ENCODE measurements around the gene SUOX. TPM values are rescaled to one million over a fixed set of nuclear protein-coding genes. Genes with fewer than 3 reads are reported as not detected.

Gene SUOX
- polyA plus RNA-seq, 1 of the 3 experiments (the other 2 are of a cell fraction): 23.2 TPM

GRCh38 chr12:55965240-55965639 is 31.8 kb upstream of the SUOX start:
- CTCF ChIA-PET: no interaction called here
- H3K36me3 ChIP-seq (replicated peaks in 1 of 2; ENCODE audit: control insufficient read depth in 1 of 2, insufficient read depth in 2 of 2, low read length in 1 of 2): peaks cover under 1 to 7% of the 10 kb centered on the region in 2 experiments
- no peak overlapping the region for H3K4me3 ChIP-seq (ENCODE audit: low read depth in 2 of 2, low read length in 1 of 2)
- no peaks in the 10 kb centered on the region for H3K27me3 ChIP-seq (ENCODE audit: insufficient read depth)
- H3K9ac ChIP-seq: no peak overlapping the region
- peaks cover 27% of the 10 kb centered on the region for H3K79me2 ChIP-seq (ENCODE audit: insufficient read depth)
- no peak overlapping the region for H3K4me2 ChIP-seq
- H3F3A ChIP-seq (replicated peaks; ENCODE audit: insufficient read depth): peaks cover 8% of the 10 kb centered on the region
- no peak for DNase-seq
- no peak overlapping the region for H3K27ac ChIP-seq (ENCODE audit: low read depth in 2 of 2, low read length in 1 of 2)
- H4K20me1 ChIP-seq (ENCODE audit: insufficient read depth): no peaks in the 10 kb centered on the region
- peaks cover 14 to 20% of the 10 kb centered on the region in 2 experiments; a peak in 3 of 4 replicates for H3K4me1 ChIP-seq (ENCODE audit: control insufficient read depth in 1 of 2, insufficient read depth in 2 of 2, low read depth in 1 of 2, low read length in 1 of 2)
- no peaks in the 10 kb centered on the region for H3K9me3 ChIP-seq
- POLR2A ChIA-PET: no interaction called here
- WGBS (ENCODE audit: low lambda C conversion rate): 86% methylated on average over 5 of the region's 5 CpGs
- no peaks in the 10 kb centered on the region for H3K9me2 ChIP-seq
- TF ChIP-seq POLR2AphosphoS5 (IDR thresholded peaks at IDR 0.05; ENCODE audit: low read depth, low read length) (no peak), NRF1 (IDR thresholded peaks at IDR 0.05; ENCODE audit: low read depth, low read length) (no peak), TAF1 (IDR thresholded peaks at IDR 0.05; ENCODE audit: borderline replicate concordance, low read depth, low read length) (no peak), MAX (IDR thresholded peaks at IDR 0.05; ENCODE audit: low read depth) (no peak), MXI1 (IDR thresholded peaks at IDR 0.05; ENCODE audit: low read depth, low read length) (no peak), RFX5 (IDR thresholded peaks at IDR 0.05; ENCODE audit: low read length) (no peak), NFIC (IDR thresholded peaks at IDR 0.05; ENCODE audit: borderline replicate concordance) (no peak), EP300 (IDR thresholded peaks at IDR 0.05; ENCODE audit: borderline replicate concordance in 1 of 2, low read depth in 1 of 2, low read length in 1 of 2) (no peak), RXRA (IDR thresholded peaks at IDR 0.05; ENCODE audit: borderline replicate concordance, low read depth) (no peak), GABPA (IDR thresholded peaks at IDR 0.05; ENCODE audit: low read depth) (no peak)
- TF ChIP-seq, protein P1, sequence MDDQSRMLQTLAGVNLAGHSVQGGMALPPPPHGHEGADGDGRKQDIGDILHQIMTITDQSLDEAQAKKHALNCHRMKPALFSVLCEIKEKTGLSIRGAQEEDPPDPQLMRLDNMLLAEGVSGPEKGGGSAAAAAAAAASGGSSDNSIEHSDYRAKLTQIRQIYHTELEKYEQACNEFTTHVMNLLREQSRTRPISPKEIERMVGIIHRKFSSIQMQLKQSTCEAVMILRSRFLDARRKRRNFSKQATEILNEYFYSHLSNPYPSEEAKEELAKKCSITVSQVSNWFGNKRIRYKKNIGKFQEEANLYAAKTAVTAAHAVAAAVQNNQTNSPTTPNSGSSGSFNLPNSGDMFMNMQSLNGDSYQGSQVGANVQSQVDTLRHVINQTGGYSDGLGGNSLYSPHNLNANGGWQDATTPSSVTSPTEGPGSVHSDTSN (IDR thresholded peaks at IDR 0.05): no peak
- TF ChIP-seq, protein P2, sequence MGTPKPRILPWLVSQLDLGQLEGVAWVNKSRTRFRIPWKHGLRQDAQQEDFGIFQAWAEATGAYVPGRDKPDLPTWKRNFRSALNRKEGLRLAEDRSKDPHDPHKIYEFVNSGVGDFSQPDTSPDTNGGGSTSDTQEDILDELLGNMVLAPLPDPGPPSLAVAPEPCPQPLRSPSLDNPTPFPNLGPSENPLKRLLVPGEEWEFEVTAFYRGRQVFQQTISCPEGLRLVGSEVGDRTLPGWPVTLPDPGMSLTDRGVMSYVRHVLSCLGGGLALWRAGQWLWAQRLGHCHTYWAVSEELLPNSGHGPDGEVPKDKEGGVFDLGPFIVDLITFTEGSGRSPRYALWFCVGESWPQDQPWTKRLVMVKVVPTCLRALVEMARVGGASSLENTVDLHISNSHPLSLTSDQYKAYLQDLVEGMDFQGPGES (IDR thresholded peaks at IDR 0.05; ENCODE audit: low read depth, low read length): no peak
- H2AFZ ChIP-seq (ENCODE audit: low read depth): no peak overlapping the region

- TF ChIP-seq TEAD4 (IDR thresholded peaks at IDR 0.05; ENCODE audit: borderline replicate concordance, insufficient read depth) (no peak), TAF1 (IDR thresholded peaks at IDR 0.05; ENCODE audit: borderline replicate concordance, low read depth, low read length) (no peak), RAD21 (IDR thresholded peaks at IDR 0.05; ENCODE audit: low read length) (no peak), ZBTB33 (IDR thresholded peaks at IDR 0.05; ENCODE audit: borderline replicate concordance, low read depth) (no peak), CTCF (IDR thresholded peaks at IDR 0.05) (no peak)
- TF ChIP-seq, protein P1 (IDR thresholded peaks at IDR 0.05): no peak
- H3K36me3 ChIP-seq (replicated peaks in 1 of 2; ENCODE audit: control insufficient read depth in 1 of 2, insufficient read depth in 2 of 2, low read length in 1 of 2): peaks cover 4 to 7% of the 10 kb centered on the region in 2 experiments
- ChIA-PET CTCF (interaction anchor here (0.6 kb wide), 1 partner anchor 26 kb away, joined by 3 read pairs; no protein-coding TSS in a partner anchor), POLR2A (no interaction called here)
- H3K79me2 ChIP-seq (ENCODE audit: insufficient read depth): peaks cover 27% of the 10 kb centered on the region
- peak within 1 kb of the TSS; percentile 98 for H2AFZ ChIP-seq (ENCODE audit: low read depth)
- peak within 1 kb of the TSS; percentile 89 to 93 for H3K4me3 ChIP-seq (ENCODE audit: low read depth in 2 of 2, low read length in 1 of 2)
- H4K20me1 ChIP-seq (ENCODE audit: insufficient read depth): no peaks in the 10 kb centered on the region
- no peaks in the 10 kb centered on the region for H3K9me3 ChIP-seq
- peaks cover 8% of the 10 kb centered on the region for H3F3A ChIP-seq (replicated peaks; ENCODE audit: insufficient read depth)
- H3K9ac ChIP-seq: peak within 1 kb of the TSS; percentile 93
- peak; percentile 55 for DNase-seq
- H3K4me1 ChIP-seq (ENCODE audit: control insufficient read depth in 1 of 2, insufficient read depth in 2 of 2, low read depth in 1 of 2, low read length in 1 of 2): peaks cover 14 to 20% of the 10 kb centered on the region in 2 experiments; a peak in 3 of 4 replicates
- peak within 1 kb of the TSS; percentile 54 to 61; a peak in 3 of 4 replicates for H3K27ac ChIP-seq (ENCODE audit: low read depth in 2 of 2, low read length in 1 of 2)
- no peaks in the 10 kb centered on the region for H3K27me3 ChIP-seq (ENCODE audit: insufficient read depth)
- H3K4me2 ChIP-seq: peak within 1 kb of the TSS; percentile 91
- no peaks in the 10 kb centered on the region for H3K9me2 ChIP-seq
- 25% methylated on average over 3 of the region's 4 CpGs for WGBS (ENCODE audit: low lambda C conversion rate)
Observed at GRCh38 chr12:55965941-55966407, 31.1 kb upstream of the SUOX start, which contains the start of gene PMEL. TSS of gene PMEL (minus strand) at chr12:55966042. CDS start at chr12:55966011, 31 bp downstream.

All from SK-N-SH (cell line).